Measurements from ENCODE around the gene SPDYC. TPM values are rescaled to one million over a fixed set of nuclear protein-coding genes. Genes with fewer than 3 reads are reported as not detected.

The SPDYC gene
- total and polyA plus RNA-seq, 2 of the 13 experiments (the other 11 are each of a cell fraction or from before 2014, with no cell fraction given), result 0.15 to 0.33 TPM

DNA sequence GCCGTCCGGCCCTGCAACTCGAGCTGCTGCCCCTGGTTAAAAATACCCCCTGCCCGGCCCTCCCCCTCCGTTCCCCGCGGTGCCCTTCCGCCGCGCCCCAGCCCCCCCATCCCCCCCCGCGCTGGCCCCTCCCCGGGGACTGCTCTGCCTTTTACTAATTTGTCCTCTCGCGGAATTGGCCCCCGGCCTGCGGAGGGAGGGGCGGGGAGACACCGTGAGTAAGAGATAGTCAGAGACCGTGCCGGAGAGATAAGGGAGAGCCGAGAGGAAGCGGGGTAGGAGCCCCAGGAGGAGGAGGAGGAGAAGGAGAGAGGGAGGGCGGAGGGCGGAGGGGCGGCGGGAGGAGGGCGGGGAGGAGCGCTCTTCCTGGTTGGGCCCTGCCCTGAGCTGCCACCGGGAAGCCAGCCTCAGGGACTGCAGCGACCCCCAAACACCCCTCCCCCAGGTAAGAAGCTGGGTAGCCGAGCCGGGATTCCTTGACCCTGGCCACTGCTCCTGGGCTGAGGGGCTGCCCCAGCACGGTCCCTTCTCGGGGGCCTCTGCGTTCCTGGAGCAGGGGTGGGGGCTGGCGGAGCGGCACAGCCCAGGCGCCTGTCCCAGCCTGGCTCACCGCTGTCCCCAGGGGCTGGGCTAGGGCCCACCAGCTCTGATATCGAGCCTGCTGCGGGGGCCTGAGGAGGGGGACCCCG lies 11.7 kb downstream of the SPDYC start, which contains the start of gene CAPN1 (continued):
- no peak for TF ChIP-seq KDM1A (CRISPR knock-in tag; IDR thresholded peaks at IDR 0.05)
- TF ChIP-seq RCOR2 (CRISPR knock-in tag; IDR thresholded peaks at IDR 0.05), result no peak
- no peak for TF ChIP-seq GTF2F1 (IDR thresholded peaks at IDR 0.05; ENCODE audit: low read length)
- TF ChIP-seq, protein P1, sequence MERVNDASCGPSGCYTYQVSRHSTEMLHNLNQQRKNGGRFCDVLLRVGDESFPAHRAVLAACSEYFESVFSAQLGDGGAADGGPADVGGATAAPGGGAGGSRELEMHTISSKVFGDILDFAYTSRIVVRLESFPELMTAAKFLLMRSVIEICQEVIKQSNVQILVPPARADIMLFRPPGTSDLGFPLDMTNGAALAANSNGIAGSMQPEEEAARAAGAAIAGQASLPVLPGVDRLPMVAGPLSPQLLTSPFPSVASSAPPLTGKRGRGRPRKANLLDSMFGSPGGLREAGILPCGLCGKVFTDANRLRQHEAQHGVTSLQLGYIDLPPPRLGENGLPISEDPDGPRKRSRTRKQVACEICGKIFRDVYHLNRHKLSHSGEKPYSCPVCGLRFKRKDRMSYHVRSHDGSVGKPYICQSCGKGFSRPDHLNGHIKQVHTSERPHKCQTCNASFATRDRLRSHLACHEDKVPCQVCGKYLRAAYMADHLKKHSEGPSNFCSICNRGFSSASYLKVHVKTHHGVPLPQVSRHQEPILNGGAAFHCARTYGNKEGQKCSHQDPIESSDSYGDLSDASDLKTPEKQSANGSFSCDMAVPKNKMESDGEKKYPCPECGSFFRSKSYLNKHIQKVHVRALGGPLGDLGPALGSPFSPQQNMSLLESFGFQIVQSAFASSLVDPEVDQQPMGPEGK (CRISPR knock-in tag; IDR thresholded peaks at IDR 0.05), result peak; percentile 91
- no peak for TF ChIP-seq MAFG (CRISPR knock-in tag; IDR thresholded peaks at IDR 0.05)
- TF ChIP-seq MXD4 (CRISPR knock-in tag; IDR thresholded peaks at IDR 0.05), result no peak
- TF ChIP-seq FOXK2 (IDR thresholded peaks at IDR 0.05), result no peak
- no peak for TF ChIP-seq DRAP1 (CRISPR knock-in tag; IDR thresholded peaks at IDR 0.05)
- no peak for TF ChIP-seq ZNF766 (CRISPR knock-in tag; IDR thresholded peaks at IDR 0.05; ENCODE audit: borderline replicate concordance)
- no peak for TF ChIP-seq MED8 (CRISPR knock-in tag; IDR thresholded peaks at IDR 0.05; ENCODE audit: insufficient replicate concordance)
- no peak for TF ChIP-seq ZBTB1 (CRISPR knock-in tag; IDR thresholded peaks at IDR 0.05; ENCODE audit: borderline replicate concordance)
- TF ChIP-seq ELF4 (CRISPR knock-in tag; IDR thresholded peaks at IDR 0.05; ENCODE audit: borderline replicate concordance), result 0 out of 2 replicates have a peak, but pooled peaks have one; percentile 49
- TF ChIP-seq MLX (CRISPR knock-in tag; IDR thresholded peaks at IDR 0.05), result no peak
- TF ChIP-seq SRSF1 (optimal IDR thresholded peaks at IDR 0.05; ENCODE audit: low read depth, low read length), result no peak
- no peak for TF ChIP-seq TRIM24 (CRISPR knock-in tag; IDR thresholded peaks at IDR 0.05)
- no peak for TF ChIP-seq TCF7 (IDR thresholded peaks at IDR 0.05; ENCODE audit: low read depth)
- no peak for TF ChIP-seq ZNF383 (CRISPR knock-in tag; IDR thresholded peaks at IDR 0.05; ENCODE audit: borderline replicate concordance)
- no peak for TF ChIP-seq EED (CRISPR knock-in tag; IDR thresholded peaks at IDR 0.05)
- no peak for TF ChIP-seq RAD51 (IDR thresholded peaks at IDR 0.05; ENCODE audit: borderline replicate concordance)
- no peak for TF ChIP-seq SMYD3 (CRISPR knock-in tag; IDR thresholded peaks at IDR 0.05)
- peak; percentile 51; the same call in 1 of the 2 replicates for TF ChIP-seq FOSL2 (CRISPR knock-in tag; IDR thresholded peaks at IDR 0.05)
- TF ChIP-seq SAP130 (CRISPR knock-in tag; IDR thresholded peaks at IDR 0.05; ENCODE audit: low read depth), result peak; percentile 28; the same call in 1 of the 2 replicates
- peak; percentile 72; the same call in 1 of the 2 replicates for TF ChIP-seq PCBP1 (IDR thresholded peaks at IDR 0.05; ENCODE audit: borderline replicate concordance, low read depth, low read length)
- TF ChIP-seq MYPOP (CRISPR knock-in tag; IDR thresholded peaks at IDR 0.05), result no peak
- TF ChIP-seq AGO1 (IDR thresholded peaks at IDR 0.05; ENCODE audit: low read depth, low read length, poor library complexity, severe bottlenecking), result no peak
- no peak for TF ChIP-seq SP5 (CRISPR knock-in tag; IDR thresholded peaks at IDR 0.05; ENCODE audit: borderline replicate concordance, low read depth)
- TF ChIP-seq ZSCAN25 (CRISPR knock-in tag; IDR thresholded peaks at IDR 0.05), result peak; percentile 71; the same call in 1 of the 2 replicates
- no peak for TF ChIP-seq SETDB1 (CRISPR knock-in tag; IDR thresholded peaks at IDR 0.05; ENCODE audit: borderline replicate concordance)
- TF ChIP-seq ZNF335 (CRISPR knock-in tag; IDR thresholded peaks at IDR 0.05), result no peak

Data from HepG2 (cell line).